HG03139 (cell line): ENCODE measurements around the gene ALS2.
"Not testable (repeated sequence)": the region's sequence is repeated elsewhere in the genome, so short reads cannot be mapped to it uniquely, and the experiment has no call there.

Source experiments
- ATAC-seq: cut with Tn5 transposase; IDR thresholded peaks from one replicate; pipeline ENCODE4 v1.9.1; 2021; ENCODE audit not compliant: unreplicated experiment

Gene ALS2

DNA sequence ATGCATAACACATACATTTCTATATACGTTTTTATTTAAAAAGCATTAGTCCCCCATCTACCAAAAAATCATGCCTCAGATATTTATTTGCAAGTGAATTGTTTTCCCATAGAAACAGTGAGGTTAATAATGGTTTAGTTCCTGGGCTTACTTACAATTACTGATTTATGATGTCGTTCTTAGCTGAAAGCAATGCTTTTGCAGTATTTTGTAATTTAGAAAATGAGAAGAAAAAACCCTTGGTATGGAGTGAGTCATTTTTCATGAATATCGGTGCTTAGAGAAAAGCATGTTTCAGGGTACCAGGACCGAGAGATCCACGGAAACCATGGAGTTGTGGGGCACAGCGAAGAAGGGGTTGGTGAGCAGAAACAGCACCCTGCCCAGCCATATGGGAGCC, 13.6 kb upstream of the ALS2 start:
- ATAC-seq, result no peak

DNA sequence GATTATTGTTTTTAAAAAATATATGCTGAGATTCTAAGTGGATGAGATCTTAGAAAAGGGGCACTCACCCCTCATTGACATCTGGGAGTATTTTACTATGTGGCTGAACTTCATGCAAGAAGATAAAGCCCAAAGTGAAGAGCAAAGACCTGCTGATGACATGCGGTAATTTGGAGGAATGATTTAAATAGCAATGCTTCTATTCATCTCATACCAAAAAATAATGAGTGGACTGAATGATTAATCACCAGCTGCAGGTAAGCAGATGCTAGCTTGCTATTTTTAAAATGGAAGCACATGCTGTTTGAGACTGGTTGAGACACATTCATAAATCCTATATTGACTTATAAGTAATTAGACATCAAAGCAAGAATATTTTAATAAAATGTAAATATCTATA, 12.9 kb upstream of the ALS2 start:
- no peak for ATAC-seq

DNA sequence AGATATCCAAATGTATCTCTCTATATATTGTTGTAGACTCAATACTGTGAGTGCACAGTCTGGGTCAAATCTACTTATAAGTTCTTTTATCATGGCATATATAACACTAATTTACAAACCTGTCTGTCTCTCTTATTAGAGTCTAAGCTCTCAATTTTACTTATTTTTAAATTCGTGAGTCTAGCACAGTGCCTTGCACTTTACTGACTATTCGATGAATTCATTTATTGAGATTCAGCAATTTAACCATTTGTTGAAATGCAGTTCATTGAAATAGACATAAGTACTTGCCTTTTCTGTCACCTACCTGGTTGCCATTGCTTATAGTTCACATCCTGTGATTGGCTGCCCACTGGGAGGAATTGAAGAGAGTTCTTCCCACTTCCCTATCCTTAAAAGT, 10.3 kb upstream of the ALS2 start:
- ATAC-seq, result no peak

DNA sequence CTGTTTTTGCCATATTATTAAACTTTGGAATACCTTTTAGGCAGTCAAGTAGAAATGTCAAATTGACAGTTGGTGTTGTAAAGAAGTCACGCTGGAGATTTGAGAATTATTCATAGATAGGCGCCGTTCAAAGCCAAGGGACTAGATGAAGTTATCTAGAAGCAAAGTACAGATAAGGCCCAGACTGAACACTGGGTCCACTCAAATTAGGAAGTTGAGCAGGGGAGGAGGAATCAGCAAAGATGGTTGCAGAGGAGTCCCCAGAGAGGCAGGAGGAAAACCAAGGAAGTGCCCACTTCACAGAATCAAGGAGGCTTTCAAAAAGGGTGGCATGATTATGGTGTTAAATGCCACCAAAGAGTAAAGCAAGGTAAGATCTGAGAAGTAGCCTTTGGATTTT, 9.6 kb upstream of the ALS2 start:
- no peak for ATAC-seq

DNA sequence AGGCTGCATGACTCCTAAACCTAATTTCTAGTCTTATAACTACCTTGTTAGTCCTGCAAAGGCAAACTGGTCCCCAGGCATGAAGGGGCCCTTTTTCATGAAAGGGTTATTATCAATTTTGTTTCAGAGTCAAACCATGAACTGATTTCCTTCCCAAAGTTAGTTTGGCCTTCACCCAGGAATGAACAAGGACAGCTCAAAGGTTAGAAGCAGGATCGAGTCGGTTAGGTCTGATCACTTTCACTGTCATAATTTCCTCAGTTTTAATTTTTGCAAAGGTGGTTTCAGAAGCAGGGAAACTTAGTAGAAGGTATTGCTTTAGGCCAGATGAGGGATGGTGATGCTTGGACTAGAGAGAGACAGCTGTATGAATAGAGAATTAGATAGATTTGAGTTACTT, 8.7 kb upstream of the ALS2 start:
- ATAC-seq, result no peak

DNA sequence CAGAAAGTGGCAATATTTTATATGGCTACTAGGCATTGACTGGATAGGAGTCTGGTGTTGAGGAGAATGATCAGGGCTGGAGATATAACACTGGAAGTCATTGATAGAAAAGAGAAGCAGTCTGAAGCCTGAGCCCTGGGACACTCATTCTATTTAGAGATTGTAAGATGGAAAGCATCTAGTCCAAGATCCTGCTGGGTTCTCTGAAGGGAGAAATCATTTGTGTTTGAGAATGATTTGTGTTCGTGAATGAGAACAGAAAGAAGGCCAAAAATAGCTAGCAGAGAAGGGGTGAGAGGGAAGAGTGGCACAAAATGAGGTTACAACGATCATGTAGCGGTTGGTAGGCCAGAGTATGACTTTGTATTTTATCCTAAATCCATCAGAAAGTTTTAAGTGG, 7.6 kb upstream of the ALS2 start:
- ATAC-seq, result no peak

DNA sequence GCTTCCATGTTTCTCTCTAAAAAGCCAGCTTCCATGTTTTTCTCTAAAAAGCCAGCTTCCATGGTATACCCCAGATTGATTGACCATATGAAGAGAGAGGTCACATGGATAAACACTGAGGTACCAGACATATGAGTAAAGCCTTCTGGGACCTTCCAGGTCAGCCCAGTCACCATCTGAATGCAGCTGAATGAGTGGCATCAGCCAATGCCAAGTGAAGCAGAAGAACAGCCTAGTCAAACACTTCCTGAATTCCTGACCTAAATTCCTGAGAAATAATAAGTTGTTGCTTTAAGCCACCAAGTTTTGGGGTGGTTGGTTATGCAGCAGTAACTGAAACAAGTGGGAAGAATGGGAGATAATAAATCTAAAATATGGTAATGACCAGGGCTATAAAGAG, 5.7 kb upstream of the ALS2 start:
- no peak for ATAC-seq

DNA sequence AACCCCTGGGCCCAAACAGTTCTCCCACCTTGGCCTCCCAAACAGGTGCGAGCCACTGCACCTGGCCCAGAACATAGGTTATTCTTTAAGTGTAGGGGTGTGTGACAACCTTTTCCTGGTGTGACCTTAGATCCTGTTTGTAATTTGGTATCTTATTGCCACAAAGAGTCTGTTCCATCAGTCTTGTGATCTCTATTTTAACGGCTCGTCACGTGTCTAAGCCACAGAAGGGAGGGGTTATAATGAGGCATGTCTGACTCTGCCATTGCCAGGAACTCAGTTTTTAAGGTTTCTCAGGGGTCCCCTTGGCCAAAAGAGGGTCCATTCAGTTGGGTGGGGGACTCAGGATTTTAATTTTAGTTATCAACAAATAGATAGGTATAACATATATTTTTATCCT, 4.4 kb upstream of the ALS2 start:
- ATAC-seq, result no peak

DNA sequence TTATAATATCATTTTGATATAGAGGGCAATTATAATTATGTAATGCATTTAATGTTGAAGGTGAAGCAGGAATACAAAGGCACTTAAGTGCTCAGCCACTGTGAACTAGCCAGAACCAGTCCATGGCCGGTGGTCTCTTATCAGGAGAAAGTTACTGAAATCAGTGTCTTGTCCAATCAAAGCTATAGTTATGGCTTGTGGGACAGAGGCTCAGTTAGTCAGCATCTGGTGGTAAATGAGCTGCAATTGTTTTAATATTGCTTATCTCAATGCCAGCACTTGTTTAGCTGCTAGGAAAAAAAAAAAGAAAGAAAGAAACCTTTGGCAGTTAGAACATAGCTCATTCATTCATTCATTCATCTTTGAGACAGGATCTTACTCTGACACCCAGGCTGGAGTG, 3.8 kb upstream of the ALS2 start:
- ATAC-seq, result no peak

DNA sequence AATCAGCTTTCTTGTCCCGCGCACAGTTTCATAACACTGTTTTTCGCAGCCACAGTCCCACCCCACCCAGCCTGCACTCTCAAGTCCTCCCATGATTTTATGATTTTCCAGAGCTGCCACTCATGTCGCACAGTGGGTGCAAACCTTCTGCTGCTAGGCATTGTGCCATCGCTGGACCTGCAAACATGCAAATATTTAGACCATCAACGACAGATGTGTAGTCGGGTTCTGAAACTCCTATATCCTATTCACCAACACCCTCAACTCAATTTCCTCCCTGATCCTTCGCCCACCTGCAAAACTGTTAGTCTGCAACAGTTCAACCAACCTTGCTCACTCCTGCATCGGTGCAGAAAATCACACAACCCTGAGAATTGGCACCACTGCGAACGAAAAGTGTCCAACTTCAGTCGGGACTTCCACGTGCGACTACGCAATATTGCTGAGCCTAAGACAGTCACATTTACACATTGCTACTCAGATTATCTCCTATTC, 871 bp upstream of the ALS2 start:
- ATAC-seq, result no peak

DNA sequence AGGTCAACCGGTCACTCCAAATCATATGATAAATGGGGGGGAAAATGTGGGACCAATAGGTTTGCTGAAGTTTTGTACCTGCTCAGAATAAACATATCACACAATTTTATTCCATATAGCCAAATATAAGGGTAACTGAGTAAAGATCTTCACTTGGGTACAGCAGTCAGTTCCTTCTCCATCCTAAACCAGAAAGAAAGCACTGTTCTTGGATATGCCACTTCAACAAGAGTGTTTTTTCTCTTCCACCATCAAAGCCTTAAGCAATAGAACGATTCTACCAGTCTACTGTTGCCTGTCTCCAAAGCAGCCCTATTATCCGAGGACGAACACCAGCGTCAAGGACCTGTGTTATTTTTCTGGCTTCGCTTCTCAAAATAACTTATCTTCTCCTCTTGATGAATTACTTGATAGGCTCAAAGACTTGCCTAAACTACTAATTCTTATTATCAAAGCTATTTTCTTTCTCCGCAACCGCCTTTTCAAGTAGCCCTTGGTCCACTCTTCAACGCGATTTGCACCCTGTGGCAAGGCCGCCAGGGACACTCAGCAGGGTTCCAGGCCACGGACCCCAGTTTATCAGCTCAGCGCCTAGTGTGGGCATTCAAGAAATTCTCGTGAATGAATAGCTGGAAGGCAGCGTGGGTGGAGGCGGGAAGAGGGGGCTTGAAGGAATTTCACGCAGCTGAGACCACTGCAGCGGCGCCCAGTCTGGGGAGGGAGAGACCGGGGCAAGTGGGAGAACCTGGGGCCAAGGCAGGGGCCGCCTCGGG, 646 bp downstream of the ALS2 start:
- ATAC-seq, result no peak

DNA sequence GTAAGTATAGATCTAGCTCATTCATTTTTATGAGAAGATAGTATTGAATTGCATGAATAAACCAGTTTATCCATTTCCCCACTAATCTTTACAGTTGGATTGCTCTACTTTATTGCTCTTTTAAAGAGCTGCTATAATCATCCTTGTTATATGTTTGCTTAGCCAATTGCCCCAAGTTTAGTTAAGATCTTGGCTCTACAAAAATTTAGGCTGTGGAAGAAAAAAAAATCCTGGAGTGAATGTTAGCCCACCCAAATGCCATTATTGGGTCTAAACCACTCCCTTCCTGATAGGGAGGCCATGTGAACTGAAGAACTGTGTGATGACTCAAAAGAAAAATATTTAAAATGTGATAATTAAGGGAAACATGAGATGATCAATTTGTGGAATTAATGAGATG, 2.9 kb downstream of the ALS2 start:
- ATAC-seq, result no peak

DNA sequence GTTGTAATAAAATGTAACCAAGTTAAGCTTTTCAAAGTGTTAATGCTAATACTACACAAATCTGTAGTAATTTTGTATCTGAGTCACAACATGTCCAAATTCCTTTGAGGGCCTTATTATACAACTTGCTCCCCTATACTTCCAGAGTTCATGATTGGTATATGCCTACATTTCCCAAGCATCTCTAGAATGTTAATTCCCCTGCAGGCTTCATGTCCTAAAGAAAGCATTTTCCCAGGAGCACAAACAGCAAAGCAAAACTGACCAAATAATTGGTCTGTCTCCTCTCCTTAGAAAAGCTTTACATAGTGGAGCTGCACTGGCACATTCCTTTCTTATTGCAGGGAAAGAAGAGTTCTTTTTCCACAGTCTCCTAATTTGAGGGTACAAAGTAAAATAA, 3.7 kb downstream of the ALS2 start:
- no peak for ATAC-seq

DNA sequence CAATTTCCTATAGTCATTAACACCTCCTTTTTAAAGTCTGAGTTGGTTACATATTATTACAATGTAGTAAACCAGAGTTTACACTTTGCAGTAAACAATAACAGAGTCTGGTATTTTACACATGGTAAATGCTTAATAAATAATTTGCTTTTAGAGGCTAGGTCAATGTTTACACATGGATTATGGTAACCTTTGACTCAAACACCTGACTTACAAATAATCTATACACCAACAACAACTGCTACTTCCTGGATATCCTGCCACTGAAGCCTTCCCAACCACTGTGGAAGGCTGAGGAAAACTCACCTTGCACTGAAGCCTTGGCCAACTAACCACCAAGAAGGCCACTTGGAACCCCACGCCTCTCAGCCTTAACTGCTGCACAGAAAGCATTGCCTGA, 5.4 kb downstream of the ALS2 start:
- no peak for ATAC-seq

DNA sequence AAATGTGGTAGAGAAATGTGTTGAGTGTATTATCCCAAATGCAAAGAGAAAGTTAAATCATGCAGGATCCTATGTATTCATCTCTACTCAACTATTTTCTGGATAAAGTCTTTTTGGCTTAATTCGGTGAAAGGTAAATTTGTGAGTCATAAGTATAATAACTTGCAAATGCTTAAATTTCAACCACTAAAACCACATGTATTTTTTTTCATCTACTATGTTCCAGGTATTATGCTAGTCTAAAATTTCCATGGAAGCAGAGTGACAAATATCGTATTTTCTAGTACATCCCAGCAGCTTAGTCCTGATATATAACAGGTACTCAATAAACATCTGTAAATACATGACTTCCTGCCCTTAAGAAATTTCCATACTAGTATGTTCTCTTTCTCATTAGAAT, 6.2 kb downstream of the ALS2 start:
- no peak for ATAC-seq

DNA sequence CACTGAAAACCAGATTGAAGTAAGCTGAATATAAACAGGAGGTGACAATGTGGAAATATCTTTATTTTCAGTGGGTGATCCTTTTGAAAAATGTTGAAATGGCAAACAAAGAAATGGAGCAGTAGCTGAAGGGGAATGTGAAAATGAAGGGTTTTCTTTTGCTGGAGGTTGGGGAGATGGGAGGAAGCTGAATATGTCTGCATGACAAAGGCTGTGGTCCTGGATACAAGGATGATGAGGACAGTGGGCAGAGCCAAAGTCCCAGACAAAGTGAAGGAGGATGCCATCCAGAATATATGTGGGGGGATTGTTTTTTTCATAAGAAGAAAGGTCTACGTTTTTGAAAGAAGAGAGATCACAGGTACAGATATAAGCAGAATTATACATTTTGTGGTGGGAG, 6.7 kb downstream of the ALS2 start:
- ATAC-seq, result no peak

DNA sequence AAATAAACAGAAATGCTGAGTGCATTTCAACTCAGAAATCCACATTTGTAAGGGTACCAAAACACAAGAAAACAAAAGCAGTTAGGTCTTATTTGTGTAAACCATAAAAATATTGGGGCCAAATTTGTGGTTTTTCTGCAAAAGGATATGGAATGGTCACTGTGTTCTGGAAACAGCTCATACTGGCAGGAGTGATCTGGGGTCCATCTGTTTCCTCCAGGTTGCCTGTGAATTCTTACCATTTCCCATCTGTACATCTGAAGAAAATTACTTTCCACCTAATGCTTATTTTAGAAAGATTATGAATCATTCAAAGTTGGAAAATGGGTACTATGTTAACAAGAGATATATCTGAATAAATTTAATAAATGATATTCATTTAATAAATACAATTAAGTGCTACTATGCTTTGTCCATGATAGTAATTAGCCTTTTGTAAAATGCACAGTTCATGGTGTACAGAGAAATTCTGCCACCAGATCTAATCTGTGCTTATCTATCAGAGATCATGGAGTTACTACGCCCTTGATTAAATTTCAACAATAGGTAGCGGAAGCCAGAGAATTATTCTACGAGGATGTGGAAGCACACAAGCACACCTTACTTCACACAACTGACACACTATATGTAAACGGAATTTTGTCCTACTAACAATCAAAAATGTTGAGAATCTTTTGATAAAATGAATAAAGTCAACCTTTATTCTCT, 10.9 kb downstream of the ALS2 start:
- ATAC-seq, result no peak

DNA sequence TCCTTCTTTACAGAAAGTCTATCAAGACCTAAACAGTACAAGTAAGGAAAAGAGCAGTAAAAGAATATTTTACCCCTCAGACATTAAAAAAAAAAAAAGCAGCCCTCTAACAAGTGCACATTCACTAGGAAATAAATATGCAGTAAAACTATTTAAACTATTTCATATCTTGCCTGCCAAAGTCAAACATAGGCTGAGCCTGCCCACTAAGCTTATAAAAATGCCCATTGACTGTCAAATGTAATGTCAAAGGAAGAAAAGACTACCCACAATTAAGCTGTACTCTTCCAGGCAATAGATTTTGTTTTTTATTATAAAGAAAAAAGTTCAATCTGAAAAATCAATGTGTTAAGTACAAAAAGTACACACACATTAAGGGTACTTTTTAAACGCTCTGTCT, 11.8 kb downstream of the ALS2 start:
- no peak for ATAC-seq

DNA sequence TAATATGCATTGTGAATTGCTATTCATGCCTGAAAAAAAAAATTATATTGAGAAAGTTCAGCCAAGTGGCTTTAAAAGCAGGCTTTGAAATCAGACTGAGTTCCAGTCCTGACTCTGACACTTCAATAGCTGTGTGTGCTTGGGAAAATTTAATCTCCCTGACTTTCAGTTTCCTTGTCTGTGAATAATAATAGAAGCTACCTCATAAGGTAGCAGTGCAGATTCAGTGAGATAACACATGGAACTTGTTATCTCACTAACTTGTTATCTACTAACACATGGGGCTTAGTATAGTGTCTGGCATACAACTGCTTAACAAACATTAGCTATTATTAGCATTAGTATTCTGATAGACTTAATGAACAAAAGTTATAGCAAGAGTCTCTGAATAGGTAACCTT, 14.9 kb downstream of the ALS2 start:
- ATAC-seq, result no peak

DNA sequence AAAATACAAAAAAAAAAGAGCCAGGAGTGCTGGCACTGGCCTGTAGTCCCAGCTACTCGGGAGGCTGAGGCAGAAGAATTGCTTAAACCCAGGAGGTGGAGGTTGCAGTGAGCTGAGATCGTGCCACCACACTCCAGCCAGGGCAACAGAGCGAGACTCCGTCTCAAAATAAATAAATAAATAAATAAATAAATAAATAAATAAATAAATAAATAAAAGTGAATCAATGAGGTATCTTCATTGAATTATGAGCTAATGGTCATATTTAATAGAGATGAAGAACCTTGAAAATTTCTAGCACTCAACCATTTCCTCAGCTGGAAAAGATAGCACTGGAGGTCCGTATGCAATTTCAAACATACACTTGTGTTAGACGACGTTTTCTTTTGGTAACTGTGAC, 16.3 kb downstream of the ALS2 start:
- not testable (repeated sequence) for ATAC-seq

DNA sequence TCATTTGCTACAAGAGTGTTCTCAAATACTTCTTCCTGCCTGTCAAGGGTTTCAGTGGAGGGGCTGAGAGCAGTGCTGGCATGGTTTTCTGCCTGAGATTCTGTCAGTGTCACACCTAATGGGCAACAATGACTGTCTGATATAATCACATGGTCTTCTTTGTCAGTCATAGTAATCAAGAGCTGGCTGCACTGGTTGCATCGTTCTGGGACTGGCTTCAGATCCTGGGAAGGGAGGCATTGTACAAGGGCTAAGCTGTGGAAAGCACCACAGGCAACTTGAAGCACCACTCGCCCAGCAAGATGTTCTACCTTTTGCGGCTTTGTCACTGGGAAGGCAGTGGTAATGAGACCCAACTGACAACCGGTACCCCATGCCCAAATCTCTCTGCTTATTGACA, 19.6 kb downstream of the ALS2 start:
- no peak for ATAC-seq

DNA sequence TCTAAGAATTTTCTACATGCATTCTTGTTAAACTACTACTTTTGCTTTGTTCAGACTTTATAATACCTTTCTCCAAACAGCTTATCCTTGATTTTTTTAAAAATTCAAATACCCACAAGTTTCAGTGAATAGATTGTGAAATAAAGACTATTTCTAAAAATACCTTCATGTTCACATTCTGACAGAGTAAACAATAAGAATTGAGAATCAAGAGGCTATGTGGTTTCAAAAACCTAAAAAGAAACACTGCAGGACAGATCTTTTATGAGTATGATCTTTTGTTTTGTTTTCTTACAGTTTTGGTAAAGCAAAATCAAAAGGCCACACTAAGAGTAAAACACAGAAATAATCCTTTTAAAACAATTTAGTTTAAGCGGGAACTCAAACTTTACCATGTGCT, 21.2 kb downstream of the ALS2 start:
- no peak for ATAC-seq

DNA sequence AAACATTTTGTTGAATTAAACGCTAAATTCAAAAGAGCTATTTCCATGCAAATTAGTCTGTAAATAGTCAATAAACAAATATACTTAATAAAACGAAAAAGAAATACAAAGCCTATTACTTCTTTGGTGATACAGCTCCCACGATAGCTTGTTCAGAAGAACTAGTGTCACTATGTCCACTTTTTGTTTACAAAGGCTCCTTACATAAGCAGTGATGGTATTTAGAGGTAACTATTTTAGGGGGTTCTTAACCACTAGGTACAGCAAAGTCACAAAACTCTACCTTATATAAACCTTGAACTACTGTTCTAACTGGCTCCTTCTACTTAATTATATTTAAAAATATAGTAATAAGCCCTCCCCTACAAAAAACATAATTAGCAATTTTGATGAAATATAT, 21.9 kb downstream of the ALS2 start:
- ATAC-seq, result no peak
